Measurements from ENCODE around the gene ACHE. TPM values are rescaled to one million over a fixed set of nuclear protein-coding genes. Genes with fewer than 3 reads are reported as not detected.

The ACHE gene
- total RNA-seq, 2 donors from 2014 or later = 3.7 to 5.1 TPM

DNA sequence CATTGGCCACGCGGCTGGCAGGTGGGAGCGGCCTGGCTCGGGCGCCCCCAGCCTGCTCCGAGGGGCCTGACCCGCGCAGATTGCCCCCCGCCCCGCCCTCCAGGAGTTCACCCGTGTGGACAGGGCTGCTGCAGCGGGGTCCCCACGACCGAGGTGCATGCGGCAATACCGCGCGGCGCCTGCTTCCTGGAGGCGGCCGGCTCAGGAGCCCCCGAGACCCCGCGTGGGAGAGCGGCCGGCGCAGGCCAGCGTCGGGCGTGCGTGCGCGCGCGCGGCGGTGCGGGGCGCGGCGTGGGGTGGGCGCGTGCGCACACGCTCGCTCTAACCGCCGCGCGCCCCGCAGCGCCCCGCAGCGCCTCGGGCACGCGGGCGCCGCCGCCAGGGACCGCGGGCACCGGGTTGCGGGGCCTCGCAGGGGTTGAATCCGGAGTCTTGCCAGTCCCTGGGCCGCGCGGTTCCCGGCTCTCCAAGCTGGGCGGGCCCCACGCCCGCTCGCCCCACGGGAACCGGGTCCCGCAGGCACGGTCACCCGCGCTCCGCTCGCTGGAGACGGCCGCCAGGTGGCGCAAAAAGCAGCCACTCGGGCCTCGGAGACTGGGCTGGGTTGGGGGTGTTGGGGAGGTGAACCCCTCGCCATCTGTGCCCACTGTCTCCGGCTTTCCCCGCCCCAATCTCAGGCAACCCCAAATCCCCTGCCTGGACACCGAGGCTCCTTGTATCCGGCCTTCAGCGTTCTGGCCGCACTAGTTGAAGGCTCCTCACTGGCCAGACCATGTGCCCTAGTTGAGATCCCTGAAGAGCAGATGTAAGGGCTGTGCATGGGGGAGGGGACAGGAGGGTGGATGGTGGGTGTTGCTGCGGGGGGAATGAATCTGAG is 1.3 kb upstream of the ACHE start:
- peak; percentile 77 for TF ChIP-seq CTCF (IDR thresholded peaks at IDR 0.05)
- H3K9me3 ChIP-seq = no peaks in the 10 kb centered on the region
- H3K4me1 ChIP-seq (ENCODE audit: control insufficient read depth in 1 of 2, low read depth in 2 of 2) = peaks cover 7 to 25% of the 10 kb centered on the region in 2 donors
- H3K4me3 ChIP-seq = peak overlapping the region; percentile 62
- no peak overlapping the region for H3K27ac ChIP-seq
- peaks cover 8% of the 10 kb centered on the region for H3K27me3 ChIP-seq (replicated peaks; ENCODE audit: insufficient read depth)
- H3K36me3 ChIP-seq = no peaks in the 10 kb centered on the region
- DNase-seq (ENCODE audit: low spot score) = no peak
- ATAC-seq (ENCODE audit: insufficient number of reproducible peaks, low FRiP score, low read depth) = no peak

DNA sequence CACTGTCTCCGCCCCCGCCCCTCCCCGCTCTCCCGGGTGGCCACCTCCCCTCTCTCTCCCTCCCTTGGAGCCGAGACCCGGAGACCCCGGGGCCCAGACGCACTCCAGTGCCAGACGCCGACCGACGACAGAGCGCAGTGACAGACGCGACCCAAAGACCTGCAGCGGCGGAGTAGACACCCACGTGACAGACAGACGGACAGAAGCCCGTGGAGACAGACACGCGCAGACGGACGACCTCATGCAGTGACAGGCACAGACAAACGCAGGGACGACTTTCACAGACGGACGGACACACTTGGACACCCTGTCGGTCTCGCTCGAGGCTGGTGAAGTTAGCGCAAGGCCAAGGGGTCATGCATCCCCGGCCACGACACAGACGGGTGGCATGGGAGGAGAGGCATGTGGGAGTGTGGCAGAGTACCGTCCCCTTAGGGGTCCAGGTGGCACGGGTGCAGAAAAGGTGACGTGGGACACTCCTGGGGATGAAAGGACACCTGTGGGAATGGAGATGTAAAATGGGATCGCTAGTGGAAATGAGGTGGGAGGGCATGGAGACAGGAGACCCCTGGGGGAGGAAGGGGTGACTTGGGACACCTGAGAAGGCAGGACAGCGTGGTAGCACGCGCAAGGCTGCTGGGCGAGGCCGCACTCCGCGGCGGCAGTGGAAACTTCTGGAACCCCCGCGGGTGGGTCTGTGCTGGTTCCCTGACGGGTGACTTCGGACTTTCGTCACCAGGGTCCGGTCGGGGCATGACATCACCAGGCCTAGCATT is 456 bp upstream of the ACHE start:
- no peaks in the 10 kb centered on the region for H3K9me3 ChIP-seq
- ATAC-seq (ENCODE audit: insufficient number of reproducible peaks, low FRiP score, low read depth) (no peak), DNase-seq (ENCODE audit: low spot score) (no peak)
- H3K4me1 ChIP-seq (ENCODE audit: control insufficient read depth in 1 of 2, low read depth in 2 of 2) = peaks cover 7 to 27% of the 10 kb centered on the region in 2 donors
- no peaks in the 10 kb centered on the region for H3K36me3 ChIP-seq
- H3K4me3 ChIP-seq = peak overlapping the region; percentile 62
- H3K27ac ChIP-seq = no peak overlapping the region
- peaks cover 8% of the 10 kb centered on the region for H3K27me3 ChIP-seq (replicated peaks; ENCODE audit: insufficient read depth)
- no peak for TF ChIP-seq CTCF (IDR thresholded peaks at IDR 0.05)

GRCh38 chr7:100894860-100895700 is 608 bp downstream of the ACHE start:
- peak overlapping the region in 1 of 2 donors; percentile 28 for H3K27ac ChIP-seq
- ATAC-seq (ENCODE audit: insufficient number of reproducible peaks, low FRiP score, low read depth) (no peak), DNase-seq (ENCODE audit: low spot score) (no peak)
- peak overlapping the region; percentile 62 for H3K4me3 ChIP-seq
- no peaks in the 10 kb centered on the region for H3K9me3 ChIP-seq
- TF ChIP-seq CTCF (IDR thresholded peaks at IDR 0.05) = peak; percentile 76
- peaks cover 8% of the 10 kb centered on the region for H3K27me3 ChIP-seq (replicated peaks; ENCODE audit: insufficient read depth)
- no peaks in the 10 kb centered on the region for H3K36me3 ChIP-seq
- peaks cover 7 to 38% of the 10 kb centered on the region in 2 donors for H3K4me1 ChIP-seq (ENCODE audit: control insufficient read depth in 1 of 2, low read depth in 2 of 2)

GRCh38 chr7:100893910-100894721 is 1.6 kb downstream of the ACHE start:
- Histone ChIP-seq H3K9me3 (no peaks in the 10 kb centered on the region), H3K4me3 (no peak overlapping the region), H3K27ac (no peak overlapping the region), H3K27me3 (replicated peaks; ENCODE audit: insufficient read depth) (peaks cover 8% of the 10 kb centered on the region), H3K4me1 (ENCODE audit: control insufficient read depth in 1 of 2, low read depth in 2 of 2) (peaks cover 8 to 44% of the 10 kb centered on the region in 2 donors), H3K36me3 (no peaks in the 10 kb centered on the region)
- TF ChIP-seq CTCF (IDR thresholded peaks at IDR 0.05) = no peak
- ATAC-seq (ENCODE audit: insufficient number of reproducible peaks, low FRiP score, low read depth) = no peak
- no peak for DNase-seq (ENCODE audit: low spot score)

Data from thoracic aorta (tissue), 2 donors.